Activated T-cell treated with anti-CD3 and anti-CD28 coated beads, Interleukin-2, amount 50 U/mL, for 24 hours (primary cell): ENCODE data around the gene CLCNKB.
"Not testable (repeated sequence)": the region's sequence is repeated elsewhere in the genome, so short reads cannot be mapped to it uniquely, and the experiment has no call there.

ENCODE experiments used
- DNase-seq: peaks from one replicate; pipeline ENCODE4 v3.0.0-alpha.2; 2020
- H3K27ac Mint-ChIP-seq: 2 replicates; pipeline ENCODE4 v1.8.0; 2020; ENCODE audit warnings: mild to moderate bottlenecking, mixed read lengths
- H3K27me3 Mint-ChIP-seq: 2 replicates; pipeline ENCODE4 v1.8.0; 2020; ENCODE audit warnings: mixed read lengths
- H3K36me3 Mint-ChIP-seq: 2 replicates; pipeline ENCODE4 v1.8.0; 2020; ENCODE audit warnings: low read depth, mixed read lengths
- H3K4me1 Mint-ChIP-seq: 2 replicates; pipeline ENCODE4 v1.8.0; 2020; ENCODE audit warnings: low read depth, mixed read lengths
- H3K4me3 Mint-ChIP-seq: 2 replicates; pipeline ENCODE4 v1.8.0; 2020; ENCODE audit warnings: mild to moderate bottlenecking, moderate library complexity, mixed read lengths
- H3K9me3 Mint-ChIP-seq: 2 replicates; pipeline ENCODE4 v1.8.0; 2020; ENCODE audit warnings: mixed read lengths

Gene CLCNKB

GRCh38 chr1:16038620-16038912 lies 5.0 kb upstream of the CLCNKB start:
- H3K36me3 Mint-ChIP-seq: no peaks in the 10 kb centered on the region
- H3K4me3 Mint-ChIP-seq: no peak overlapping the region
- H3K4me1 Mint-ChIP-seq: no peaks in the 10 kb centered on the region
- no peak overlapping the region for H3K27ac Mint-ChIP-seq
- H3K27me3 Mint-ChIP-seq: peaks cover 4% of the 10 kb centered on the region
- H3K9me3 Mint-ChIP-seq: no peaks in the 10 kb centered on the region
- DNase-seq: no peak

GRCh38 chr1:16039871-16040270 lies 3.7 kb upstream of the CLCNKB start:
- not testable (repeated sequence) for H3K36me3 Mint-ChIP-seq, H3K27me3 Mint-ChIP-seq, H3K9me3 Mint-ChIP-seq, H3K27ac Mint-ChIP-seq, DNase-seq, H3K4me3 Mint-ChIP-seq, H3K4me1 Mint-ChIP-seq

- H3K4me3 Mint-ChIP-seq: no peak overlapping the region
- H3K27me3 Mint-ChIP-seq: peaks cover 4% of the 10 kb centered on the region
- no peak for DNase-seq
- no peaks in the 10 kb centered on the region for H3K9me3 Mint-ChIP-seq
- no peaks in the 10 kb centered on the region for H3K4me1 Mint-ChIP-seq
- H3K36me3 Mint-ChIP-seq: no peaks in the 10 kb centered on the region
- H3K27ac Mint-ChIP-seq: no peak overlapping the region
These were observed 2.4 kb upstream of the CLCNKB start for GRCh38 chr1:16041200-16041599.

GRCh38 chr1:16042096-16042495 lies 1.5 kb upstream of the CLCNKB start:
- no peaks in the 10 kb centered on the region for H3K9me3 Mint-ChIP-seq
- no peaks in the 10 kb centered on the region for H3K4me1 Mint-ChIP-seq
- peaks cover 3% of the 10 kb centered on the region for H3K27me3 Mint-ChIP-seq
- H3K27ac Mint-ChIP-seq: no peak overlapping the region
- no peak overlapping the region for H3K4me3 Mint-ChIP-seq
- H3K36me3 Mint-ChIP-seq: no peaks in the 10 kb centered on the region
- DNase-seq: no peak

- not testable (repeated sequence) for H3K9me3 Mint-ChIP-seq, H3K27me3 Mint-ChIP-seq, H3K4me3 Mint-ChIP-seq, DNase-seq, H3K4me1 Mint-ChIP-seq, H3K36me3 Mint-ChIP-seq, H3K27ac Mint-ChIP-seq
These were observed 928 bp upstream of the CLCNKB start for GRCh38 chr1:16042654-16043053.

- Mint-ChIP-seq H3K4me3 (no peak overlapping the region), H3K27me3 (peaks cover 7% of the 10 kb centered on the region), H3K27ac (no peak overlapping the region), H3K36me3 (no peaks in the 10 kb centered on the region), H3K9me3 (no peaks in the 10 kb centered on the region), H3K4me1 (no peaks in the 10 kb centered on the region)
- no peak for DNase-seq
These were observed 368 bp downstream of the CLCNKB start for GRCh38 chr1:16043950-16044349.

GRCh38 chr1:16046842-16047241 lies 3.3 kb downstream of the CLCNKB start:
- H3K4me3 Mint-ChIP-seq: no peak overlapping the region
- no peaks in the 10 kb centered on the region for H3K36me3 Mint-ChIP-seq
- peaks cover 25% of the 10 kb centered on the region for H3K27me3 Mint-ChIP-seq
- no peak overlapping the region for H3K27ac Mint-ChIP-seq
- no peaks in the 10 kb centered on the region for H3K4me1 Mint-ChIP-seq
- DNase-seq: no peak
- H3K9me3 Mint-ChIP-seq: no peaks in the 10 kb centered on the region

- H3K27ac Mint-ChIP-seq: no peak overlapping the region
- no peak for DNase-seq
- H3K4me3 Mint-ChIP-seq: no peak overlapping the region
- H3K4me1 Mint-ChIP-seq: no peaks in the 10 kb centered on the region
- no peaks in the 10 kb centered on the region for H3K9me3 Mint-ChIP-seq
- peaks cover 25% of the 10 kb centered on the region for H3K27me3 Mint-ChIP-seq
- H3K36me3 Mint-ChIP-seq: no peaks in the 10 kb centered on the region
These were observed 4.4 kb downstream of the CLCNKB start for GRCh38 chr1:16047791-16048475.

GRCh38 chr1:16048573-16049189 lies 5.1 kb downstream of the CLCNKB start:
- H3K36me3 Mint-ChIP-seq: no peaks in the 10 kb centered on the region
- no peaks in the 10 kb centered on the region for H3K4me1 Mint-ChIP-seq
- DNase-seq: peak; percentile 57
- no peaks in the 10 kb centered on the region for H3K9me3 Mint-ChIP-seq
- no peak overlapping the region for H3K27ac Mint-ChIP-seq
- peak overlapping the region; percentile 29 for H3K4me3 Mint-ChIP-seq
- peaks cover 25% of the 10 kb centered on the region for H3K27me3 Mint-ChIP-seq

GRCh38 chr1:16050328-16050727 lies 6.7 kb downstream of the CLCNKB start:
- Mint-ChIP-seq H3K27ac (no peak overlapping the region), H3K4me1 (no peaks in the 10 kb centered on the region), H3K9me3 (no peaks in the 10 kb centered on the region), H3K4me3 (no peak overlapping the region), H3K27me3 (peaks cover 25% of the 10 kb centered on the region), H3K36me3 (no peaks in the 10 kb centered on the region)
- DNase-seq: no peak

GRCh38 chr1:16051039-16051438 lies 7.5 kb downstream of the CLCNKB start:
- H3K4me1 Mint-ChIP-seq: peaks cover 4% of the 10 kb centered on the region
- H3K9me3 Mint-ChIP-seq: no peaks in the 10 kb centered on the region
- H3K36me3 Mint-ChIP-seq: no peaks in the 10 kb centered on the region
- H3K4me3 Mint-ChIP-seq: no peak overlapping the region
- no peak for DNase-seq
- peaks cover 25% of the 10 kb centered on the region for H3K27me3 Mint-ChIP-seq
- H3K27ac Mint-ChIP-seq: no peak overlapping the region

GRCh38 chr1:16051949-16052348 lies 8.4 kb downstream of the CLCNKB start:
- H3K9me3 Mint-ChIP-seq, H3K27ac Mint-ChIP-seq, H3K36me3 Mint-ChIP-seq, H3K4me3 Mint-ChIP-seq, DNase-seq, H3K4me1 Mint-ChIP-seq: not testable (repeated sequence)
- H3K27me3 Mint-ChIP-seq: peaks cover 25% of the 10 kb centered on the region

GRCh38 chr1:16053781-16054502 lies 10.4 kb downstream of the CLCNKB start:
- DNase-seq: no peak
- Mint-ChIP-seq H3K4me1 (peaks cover 6% of the 10 kb centered on the region), H3K27me3 (peaks cover 18% of the 10 kb centered on the region), H3K36me3 (no peaks in the 10 kb centered on the region), H3K27ac (no peak overlapping the region), H3K4me3 (no peak overlapping the region), H3K9me3 (no peaks in the 10 kb centered on the region)

- Mint-ChIP-seq H3K27me3 (peaks cover 10% of the 10 kb centered on the region), H3K4me1 (peaks cover 6% of the 10 kb centered on the region), H3K27ac (no peak overlapping the region), H3K4me3 (no peak overlapping the region), H3K9me3 (no peaks in the 10 kb centered on the region), H3K36me3 (no peaks in the 10 kb centered on the region)
- no peak for DNase-seq
These were observed 11.3 kb downstream of the CLCNKB start for GRCh38 chr1:16054598-16055540.
